ENCODE data around the gene TMEM154. TPM values are rescaled to one million over a fixed set of nuclear protein-coding genes. Genes with fewer than 3 reads are reported as not detected.

TMEM154 gene
- polyA plus RNA-seq, 1 donor from 2014 or later, result not detected

GRCh38 chr4:152674359-152674758 lies 5.4 kb downstream of the TMEM154 start:
- H3F3A ChIP-seq (ENCODE audit: insufficient read depth, low read length, poor library complexity, severe bottlenecking), result no peaks in the 10 kb centered on the region
- H2AFZ ChIP-seq (ENCODE audit: low read depth, low read length), result no peak overlapping the region
- no peaks in the 10 kb centered on the region for H3K79me2 ChIP-seq (replicated peaks; ENCODE audit: insufficient read depth, low read length)
- H4K20me1 ChIP-seq (ENCODE audit: insufficient read depth), result no peaks in the 10 kb centered on the region
- no peaks in the 10 kb centered on the region for H3K9me2 ChIP-seq (ENCODE audit: insufficient read depth, low read length)
- H3K9me3 ChIP-seq (ENCODE audit: low read length), result no peaks in the 10 kb centered on the region
- no peak overlapping the region for H3K4me2 ChIP-seq (ENCODE audit: low read length)
- H3K27ac ChIP-seq (ENCODE audit: low read length), result no peak overlapping the region
- no peaks in the 10 kb centered on the region for H3K36me3 ChIP-seq (ENCODE audit: insufficient read depth, low read length)
- no peak overlapping the region for H3K4me3 ChIP-seq (ENCODE audit: low read length)
- TF ChIP-seq CTCF (IDR thresholded peaks at IDR 0.05; ENCODE audit: poor library complexity, severe bottlenecking) (no peak), TAF1 (IDR thresholded peaks at IDR 0.05; ENCODE audit: low read depth) (no peak), RAD21 (conservative IDR thresholded peaks at IDR 0.05) (no peak), EP300 (conservative IDR thresholded peaks at IDR 0.05; ENCODE audit: poor library complexity, severe bottlenecking) (no peak), EZH2 (IDR thresholded peaks at IDR 0.05; ENCODE audit: borderline replicate concordance, insufficient read depth, low read length, poor library complexity, severe bottlenecking) (no peak), SMC3 (conservative IDR thresholded peaks at IDR 0.05; ENCODE audit: poor library complexity) (no peak), REST (IDR thresholded peaks at IDR 0.05; ENCODE audit: borderline replicate concordance) (no peak), MXI1 (conservative IDR thresholded peaks at IDR 0.05; ENCODE audit: poor library complexity, severe bottlenecking) (no peak), POLR2AphosphoS5 (IDR thresholded peaks at IDR 0.05) (no peak)
- H3K9ac ChIP-seq (ENCODE audit: low read length), result no peak overlapping the region
- peaks cover 10% of the 10 kb centered on the region for H3K27me3 ChIP-seq (ENCODE audit: insufficient read depth, low read depth, low read length)

GRCh38 chr4:152673489-152673888 lies 6.3 kb downstream of the TMEM154 start:
- Histone ChIP-seq H3K36me3 (ENCODE audit: insufficient read depth, low read length) (no peaks in the 10 kb centered on the region), H3K9me3 (ENCODE audit: low read length) (no peaks in the 10 kb centered on the region), H3K27me3 (ENCODE audit: insufficient read depth, low read depth, low read length) (peaks cover under 1% of the 10 kb centered on the region), H3K4me2 (ENCODE audit: low read length) (no peak overlapping the region), H3K4me3 (ENCODE audit: low read length) (no peak overlapping the region), H3F3A (ENCODE audit: insufficient read depth, low read length, poor library complexity, severe bottlenecking) (no peaks in the 10 kb centered on the region), H2AFZ (ENCODE audit: low read depth, low read length) (no peak overlapping the region), H3K9ac (ENCODE audit: low read length) (no peak overlapping the region), H3K27ac (ENCODE audit: low read length) (no peak overlapping the region), H3K79me2 (replicated peaks; ENCODE audit: insufficient read depth, low read length) (no peaks in the 10 kb centered on the region), H4K20me1 (ENCODE audit: insufficient read depth) (no peaks in the 10 kb centered on the region), H3K9me2 (ENCODE audit: insufficient read depth, low read length) (no peaks in the 10 kb centered on the region)
- TF ChIP-seq TAF1 (IDR thresholded peaks at IDR 0.05; ENCODE audit: low read depth), result no peak
- TF ChIP-seq MXI1 (conservative IDR thresholded peaks at IDR 0.05; ENCODE audit: poor library complexity, severe bottlenecking), result no peak
- no peak for TF ChIP-seq CTCF (IDR thresholded peaks at IDR 0.05; ENCODE audit: poor library complexity, severe bottlenecking)
- no peak for TF ChIP-seq RAD21 (conservative IDR thresholded peaks at IDR 0.05)
- TF ChIP-seq POLR2AphosphoS5 (IDR thresholded peaks at IDR 0.05), result no peak
- no peak for TF ChIP-seq SMC3 (conservative IDR thresholded peaks at IDR 0.05; ENCODE audit: poor library complexity)
- TF ChIP-seq REST (IDR thresholded peaks at IDR 0.05; ENCODE audit: borderline replicate concordance), result no peak
- TF ChIP-seq EP300 (conservative IDR thresholded peaks at IDR 0.05; ENCODE audit: poor library complexity, severe bottlenecking), result no peak
- TF ChIP-seq EZH2 (IDR thresholded peaks at IDR 0.05; ENCODE audit: borderline replicate concordance, insufficient read depth, low read length, poor library complexity, severe bottlenecking), result no peak
